Raji (cell line): ENCODE measurements around the gene ENDOD1.

Experiments used
- POLR2A ChIP-seq: IDR thresholded peaks from 2 replicates; pipeline ENCODE4 v1.6.1; 2011; ENCODE audit warnings: low read depth, low read length, control low read depth; ENCODE audit not compliant: insufficient read depth

The ENDOD1 gene

DNA sequence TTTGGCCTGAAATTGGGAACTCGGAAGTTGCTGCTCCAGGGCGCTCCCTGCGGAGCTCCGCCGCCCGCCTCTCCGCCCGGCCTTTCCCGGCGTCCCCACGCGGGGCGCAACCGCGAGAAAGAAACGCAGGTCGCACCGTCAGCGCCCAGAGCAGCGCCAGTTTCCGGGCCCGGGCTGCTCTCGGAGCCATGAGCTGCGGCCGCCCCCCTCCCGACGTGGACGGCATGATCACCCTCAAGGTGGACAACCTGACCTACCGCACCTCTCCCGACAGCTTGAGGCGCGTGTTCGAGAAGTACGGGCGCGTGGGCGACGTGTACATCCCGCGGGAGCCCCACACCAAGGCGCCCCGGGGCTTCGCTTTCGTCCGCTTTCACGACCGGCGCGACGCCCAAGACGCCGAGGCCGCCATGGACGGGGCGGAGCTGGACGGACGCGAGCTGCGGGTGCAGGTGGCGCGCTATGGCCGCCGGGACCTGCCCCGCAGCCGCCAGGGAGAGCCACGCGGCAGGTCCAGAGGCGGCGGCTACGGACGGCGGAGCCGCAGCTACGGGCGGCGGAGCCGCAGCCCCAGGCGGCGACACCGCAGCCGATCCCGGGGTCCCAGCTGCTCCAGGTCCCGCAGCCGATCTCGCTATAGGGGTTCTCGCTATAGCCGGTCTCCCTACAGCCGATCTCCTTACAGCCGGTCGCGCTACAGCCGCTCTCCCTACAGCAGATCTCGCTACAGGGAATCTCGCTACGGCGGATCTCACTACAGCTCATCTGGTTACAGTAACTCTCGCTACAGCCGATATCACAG, 22.4 kb upstream of the ENDOD1 start:
- peak; percentile 65 for TF ChIP-seq POLR2A

- 0 out of 2 replicates have a peak, but pooled peaks have one; percentile 0 for TF ChIP-seq POLR2A
Observed at GRCh38 chr11:95067841-95068219, 21.8 kb upstream of the ENDOD1 start.

DNA sequence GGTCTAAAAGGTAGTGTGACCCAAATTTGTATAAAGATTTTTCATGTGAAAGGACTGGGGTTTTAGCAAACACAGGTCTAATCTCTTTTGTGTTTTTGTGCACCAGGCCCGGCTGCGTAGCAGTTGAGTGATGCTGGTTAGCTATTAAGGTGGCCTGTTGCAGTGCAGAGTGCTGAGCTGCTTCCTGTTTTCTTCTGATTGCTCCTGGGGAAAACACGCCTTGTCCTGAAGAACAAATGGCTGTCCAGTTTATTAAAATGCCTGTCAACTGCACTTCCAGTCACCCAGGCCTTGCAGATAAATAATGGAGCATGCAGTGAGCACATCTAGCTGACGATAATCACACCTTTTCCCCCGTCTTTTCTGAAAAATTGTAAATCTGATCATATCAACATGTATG, 21.1 kb upstream of the ENDOD1 start:
- TF ChIP-seq POLR2A = peak; percentile 79

GRCh38 chr11:95070471-95070870, 19.2 kb upstream of the ENDOD1 start:
- TF ChIP-seq POLR2A = no peak

GRCh38 chr11:95072948-95073347, 16.7 kb upstream of the ENDOD1 start:
- TF ChIP-seq POLR2A = no peak

GRCh38 chr11:95074792-95075563, 14.7 kb upstream of the ENDOD1 start:
- no peak for TF ChIP-seq POLR2A

- no peak for TF ChIP-seq POLR2A
Observed at GRCh38 chr11:95076416-95076815, 13.2 kb upstream of the ENDOD1 start.

- no peak for TF ChIP-seq POLR2A
Observed at GRCh38 chr11:95076981-95077380, 12.7 kb upstream of the ENDOD1 start.

DNA sequence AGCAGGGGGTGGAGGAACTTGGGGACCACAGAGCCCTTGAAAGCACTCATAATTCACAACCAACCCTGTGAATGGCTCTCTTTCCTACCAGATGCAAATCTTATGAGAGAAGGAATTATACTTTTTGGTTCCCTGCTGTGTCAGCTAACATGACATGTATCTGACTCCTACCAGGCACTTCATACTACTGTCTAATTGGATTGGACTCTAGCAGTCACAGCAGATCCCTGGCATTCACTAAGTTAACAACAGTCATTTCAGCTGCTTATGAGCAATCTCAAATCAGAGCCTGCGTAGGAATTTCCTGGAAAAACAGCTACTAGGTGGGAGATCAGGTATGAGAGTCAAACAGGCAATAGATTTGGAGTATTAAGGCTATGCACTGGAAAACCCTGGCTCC, 11.1 kb upstream of the ENDOD1 start:
- no peak for TF ChIP-seq POLR2A

DNA sequence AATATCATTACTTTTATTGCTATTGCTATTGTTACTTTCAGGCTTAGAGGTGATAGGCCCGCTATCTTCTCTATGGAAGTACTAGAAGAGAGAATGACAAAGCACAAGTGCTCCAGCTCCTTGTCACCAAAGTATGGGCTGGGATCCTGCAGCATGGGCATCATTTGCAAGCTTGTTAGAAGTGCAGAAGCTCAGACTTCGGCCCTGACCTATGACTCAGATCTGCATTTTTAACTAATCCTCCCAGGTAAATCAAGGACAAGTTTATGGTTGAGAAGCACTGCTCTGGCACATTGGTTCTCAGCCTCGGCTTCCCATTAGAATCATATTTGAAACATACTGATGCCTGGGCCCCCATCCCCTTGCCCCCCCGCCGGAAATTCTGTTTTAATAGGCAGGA, 8.6 kb upstream of the ENDOD1 start:
- TF ChIP-seq POLR2A = no peak

- TF ChIP-seq POLR2A = no peak
Observed at GRCh38 chr11:95081412-95081811, 8.2 kb upstream of the ENDOD1 start.

- no peak for TF ChIP-seq POLR2A
Observed at GRCh38 chr11:95082576-95083001, 7.1 kb upstream of the ENDOD1 start.

DNA sequence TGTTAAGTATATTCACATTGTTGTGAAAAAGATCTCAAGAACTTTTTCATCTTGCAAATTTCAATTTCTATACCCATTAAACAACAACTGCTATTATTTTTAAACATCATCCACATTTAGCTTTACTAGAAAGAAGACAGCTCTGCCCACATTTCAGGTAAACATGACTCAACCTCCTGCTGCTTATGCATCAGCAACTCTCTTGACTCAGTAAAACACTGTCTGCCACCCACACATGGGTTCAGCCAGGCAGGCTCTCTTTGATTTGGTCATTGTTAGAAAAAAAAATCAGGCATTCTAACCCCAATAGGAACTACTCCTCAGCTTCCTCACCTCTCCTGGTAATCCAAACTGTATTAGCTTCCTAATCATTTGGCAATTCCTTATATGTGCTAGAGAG, 5.1 kb upstream of the ENDOD1 start:
- no peak for TF ChIP-seq POLR2A

DNA sequence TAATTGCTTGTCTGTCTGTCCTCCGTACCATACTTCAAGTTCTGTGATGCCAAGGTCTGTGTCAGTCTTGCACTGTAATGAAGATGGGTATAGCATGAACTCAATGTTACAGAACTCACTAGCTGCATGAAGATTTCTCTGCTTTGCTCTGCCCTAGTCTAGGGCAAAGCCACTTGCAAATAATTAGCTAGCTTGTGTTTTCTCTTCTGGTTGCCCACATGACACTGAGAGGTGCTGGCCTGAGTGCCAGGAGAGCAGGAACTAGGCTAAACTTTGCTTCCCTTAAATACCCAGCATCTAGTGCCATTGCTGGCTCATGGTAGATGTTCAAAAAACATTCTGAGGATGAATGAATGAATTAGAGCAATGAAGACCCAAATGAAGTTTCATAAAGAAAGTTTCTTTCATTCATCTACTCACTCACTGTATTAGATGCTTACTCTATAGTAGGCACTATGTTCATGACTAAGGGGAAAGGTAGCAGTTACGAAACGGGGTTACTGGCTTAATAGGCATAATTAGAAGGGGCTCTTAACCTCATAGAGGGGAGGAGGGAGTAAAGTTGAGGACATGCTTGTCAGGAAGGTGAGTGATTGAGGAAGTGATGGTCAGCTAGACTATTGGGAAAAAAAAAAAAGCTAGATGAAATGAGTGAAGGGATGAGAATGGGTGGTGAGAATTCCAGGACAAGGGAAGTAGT, 4.4 kb upstream of the ENDOD1 start:
- TF ChIP-seq POLR2A = no peak

- no peak for TF ChIP-seq POLR2A
Observed at GRCh38 chr11:95086151-95086550, 3.5 kb upstream of the ENDOD1 start.
